ENCODE measurements around the gene GANC. TPM values are rescaled to one million over a fixed set of nuclear protein-coding genes. Genes with fewer than 3 reads are reported as not detected.

The GANC gene
- total RNA-seq, 2 experiments from 2014 or later: 27.9 to 31.7 TPM

DNA sequence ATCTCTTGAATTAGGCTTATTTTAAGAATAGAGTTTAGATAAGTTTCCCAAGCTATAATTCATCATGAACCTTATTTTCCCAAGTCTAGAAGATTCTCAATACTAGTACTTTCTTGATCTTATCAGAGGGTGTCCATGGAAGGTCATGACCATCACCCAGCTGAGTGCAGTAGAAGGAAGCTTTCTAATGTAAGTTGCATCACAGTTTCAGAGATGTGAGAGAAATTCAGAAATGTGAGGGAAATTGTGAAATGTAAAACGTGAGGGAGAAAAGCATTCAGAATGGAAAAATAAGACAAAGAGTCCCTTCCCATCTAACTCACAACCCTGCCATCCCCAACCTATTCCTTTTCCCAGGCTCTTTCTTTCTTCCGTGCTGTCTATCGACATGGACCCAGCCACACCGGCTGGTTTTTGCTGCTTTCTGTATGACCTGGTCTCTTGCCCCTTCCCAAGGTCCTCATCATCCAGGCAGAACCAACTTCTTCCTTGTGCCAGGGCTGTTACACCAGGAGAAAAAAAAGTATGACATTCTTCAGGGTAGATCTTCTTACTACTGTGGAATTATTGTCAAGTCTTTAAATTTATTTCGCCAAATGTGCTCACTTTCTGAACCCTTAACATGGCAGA, 93.0 kb downstream of the GANC start:
- no TSS peak for BruUV-seq (replicated peaks)
- H3K27ac ChIP-seq (ENCODE audit: low read depth, low read length, poor library complexity, severe bottlenecking): no peak overlapping the region
- H3K36me3 ChIP-seq (ENCODE audit: insufficient read depth, low read length): no peaks in the 10 kb centered on the region; the same call in 1 of the 2 replicates
- intact Hi-C loops (cut with micrococcal nuclease; ENCODE audit: unreplicated experiment): no loop called here
- H3K4me3 ChIP-seq (ENCODE audit: low read depth, low read length, poor library complexity, severe bottlenecking): no peak overlapping the region
- 0 out of 2 replicates have a peak, but pooled peaks cover 4% of the 10 kb centered on the region for H3K9me3 ChIP-seq (ENCODE audit: low read length)
- TF ChIP-seq, protein P1, sequence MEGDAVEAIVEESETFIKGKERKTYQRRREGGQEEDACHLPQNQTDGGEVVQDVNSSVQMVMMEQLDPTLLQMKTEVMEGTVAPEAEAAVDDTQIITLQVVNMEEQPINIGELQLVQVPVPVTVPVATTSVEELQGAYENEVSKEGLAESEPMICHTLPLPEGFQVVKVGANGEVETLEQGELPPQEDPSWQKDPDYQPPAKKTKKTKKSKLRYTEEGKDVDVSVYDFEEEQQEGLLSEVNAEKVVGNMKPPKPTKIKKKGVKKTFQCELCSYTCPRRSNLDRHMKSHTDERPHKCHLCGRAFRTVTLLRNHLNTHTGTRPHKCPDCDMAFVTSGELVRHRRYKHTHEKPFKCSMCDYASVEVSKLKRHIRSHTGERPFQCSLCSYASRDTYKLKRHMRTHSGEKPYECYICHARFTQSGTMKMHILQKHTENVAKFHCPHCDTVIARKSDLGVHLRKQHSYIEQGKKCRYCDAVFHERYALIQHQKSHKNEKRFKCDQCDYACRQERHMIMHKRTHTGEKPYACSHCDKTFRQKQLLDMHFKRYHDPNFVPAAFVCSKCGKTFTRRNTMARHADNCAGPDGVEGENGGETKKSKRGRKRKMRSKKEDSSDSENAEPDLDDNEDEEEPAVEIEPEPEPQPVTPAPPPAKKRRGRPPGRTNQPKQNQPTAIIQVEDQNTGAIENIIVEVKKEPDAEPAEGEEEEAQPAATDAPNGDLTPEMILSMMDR (conservative IDR thresholded peaks at IDR 0.05; ENCODE audit: low read length): no peak
- TF ChIP-seq EZH2phosphoT487 (IDR thresholded peaks at IDR 0.05; ENCODE audit: borderline replicate concordance, low read depth, low read length): no peak
- ChIA-PET POLR2A (interaction anchor here (1.5 kb wide), 1 partner anchor 11 kb away, joined by 4 read pairs; no protein-coding TSS in a partner anchor), CTCF (ENCODE audit: unreplicated experiment) (no interaction called here)
- no peak overlapping the region for H3K4me2 ChIP-seq (ENCODE audit: low read length)
- DNase-seq (ENCODE audit: low spot score): no peak
- H3K9me2 ChIP-seq (ENCODE audit: insufficient read depth, low read length): no peaks in the 10 kb centered on the region
- no peaks in the 10 kb centered on the region for H4K20me1 ChIP-seq (ENCODE audit: insufficient read depth, low read length)
- no peak overlapping the region for H2AFZ ChIP-seq (ENCODE audit: low read length)
- H3K4me1 ChIP-seq (ENCODE audit: insufficient read depth, low read length, poor library complexity, severe bottlenecking): peaks cover 27% of the 10 kb centered on the region
- H3K79me2 ChIP-seq (ENCODE audit: insufficient read depth, low read depth, low read length): no peaks in the 10 kb centered on the region

DNA sequence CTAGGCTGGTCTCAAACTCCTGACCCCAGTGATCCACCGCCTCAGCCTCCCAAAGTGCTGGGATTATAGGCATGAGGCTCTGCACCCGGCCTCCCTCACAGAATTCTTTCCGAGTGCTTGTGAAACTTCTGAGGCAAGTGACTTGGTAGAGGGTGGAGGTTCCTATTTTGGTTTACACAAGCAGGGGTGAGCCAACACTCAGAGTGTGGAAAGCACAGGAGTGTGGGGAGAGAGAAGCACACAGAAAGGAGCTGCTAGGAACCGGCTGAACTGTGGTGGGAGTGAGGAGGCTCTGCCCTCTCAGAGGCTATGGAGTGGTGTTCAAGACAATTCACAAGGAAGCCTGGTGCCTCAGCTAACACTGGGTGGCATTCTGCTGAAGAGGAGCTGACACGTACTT, 94.0 kb downstream of the GANC start:
- Histone ChIP-seq H3K4me3 (ENCODE audit: low read depth, low read length, poor library complexity, severe bottlenecking) (no peak overlapping the region), H3K9me3 (ENCODE audit: low read length) (0 out of 2 replicates have a peak, but pooled peaks cover 4% of the 10 kb centered on the region), H4K20me1 (ENCODE audit: insufficient read depth, low read length) (no peaks in the 10 kb centered on the region), H3K4me2 (ENCODE audit: low read length) (no peak overlapping the region), H3K79me2 (ENCODE audit: insufficient read depth, low read depth, low read length) (no peaks in the 10 kb centered on the region), H3K36me3 (ENCODE audit: insufficient read depth, low read length) (no peaks in the 10 kb centered on the region; the same call in 1 of the 2 replicates), H3K4me1 (ENCODE audit: insufficient read depth, low read length, poor library complexity, severe bottlenecking) (peaks cover 19% of the 10 kb centered on the region), H2AFZ (ENCODE audit: low read length) (no peak overlapping the region), H3K27ac (ENCODE audit: low read depth, low read length, poor library complexity, severe bottlenecking) (no peak overlapping the region), H3K9me2 (ENCODE audit: insufficient read depth, low read length) (no peaks in the 10 kb centered on the region)
- BruUV-seq (replicated peaks): no TSS peak
- ChIA-PET CTCF (ENCODE audit: unreplicated experiment) (no interaction called here), POLR2A (interaction anchor here (0.7 to 1.1 kb wide), 2 partner anchors 9 to 59 kb away, joined by 3 read pairs; no protein-coding TSS in a partner anchor)
- TF ChIP-seq EZH2phosphoT487 (IDR thresholded peaks at IDR 0.05; ENCODE audit: borderline replicate concordance, low read depth, low read length): no peak
- TF ChIP-seq, protein P1 (conservative IDR thresholded peaks at IDR 0.05; ENCODE audit: low read length): no peak
- intact Hi-C loops (cut with micrococcal nuclease; ENCODE audit: unreplicated experiment): no loop called here
- no peak for DNase-seq (ENCODE audit: low spot score)

DNA sequence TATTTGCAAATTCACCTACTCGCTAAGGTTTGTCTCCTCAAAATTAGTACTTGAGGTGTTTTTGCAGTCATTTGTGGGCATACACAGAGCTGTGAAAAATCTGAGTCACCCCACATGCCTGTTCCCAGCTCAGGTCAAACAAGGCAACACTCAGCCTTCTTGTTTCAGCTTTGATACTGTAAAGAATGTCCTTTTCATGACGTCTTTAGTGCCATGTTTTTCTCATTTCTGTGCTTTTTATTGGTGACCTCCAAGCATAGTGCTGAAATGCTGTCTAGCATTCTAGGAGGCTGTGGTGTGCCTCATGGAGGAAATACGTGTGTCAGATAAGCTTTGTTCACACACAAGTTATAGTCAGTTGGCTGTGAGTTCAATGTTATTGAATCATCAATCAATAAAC, 95.1 kb downstream of the GANC start:
- H3K79me2 ChIP-seq (ENCODE audit: insufficient read depth, low read depth, low read length): no peaks in the 10 kb centered on the region
- peaks cover 16% of the 10 kb centered on the region for H3K4me1 ChIP-seq (ENCODE audit: insufficient read depth, low read length, poor library complexity, severe bottlenecking)
- intact Hi-C loops (cut with micrococcal nuclease; ENCODE audit: unreplicated experiment): no loop called here
- no peaks in the 10 kb centered on the region for H4K20me1 ChIP-seq (ENCODE audit: insufficient read depth, low read length)
- TF ChIP-seq EZH2phosphoT487 (IDR thresholded peaks at IDR 0.05; ENCODE audit: borderline replicate concordance, low read depth, low read length): no peak
- TF ChIP-seq, protein P1 (conservative IDR thresholded peaks at IDR 0.05; ENCODE audit: low read length): no peak
- no peak overlapping the region for H3K27ac ChIP-seq (ENCODE audit: low read depth, low read length, poor library complexity, severe bottlenecking)
- H3K4me2 ChIP-seq (ENCODE audit: low read length): no peak overlapping the region
- BruUV-seq (replicated peaks): no TSS peak
- H3K9me2 ChIP-seq (ENCODE audit: insufficient read depth, low read length): no peaks in the 10 kb centered on the region
- H3K9me3 ChIP-seq (ENCODE audit: low read length): 0 out of 2 replicates have a peak, but pooled peaks cover 4% of the 10 kb centered on the region
- ChIA-PET CTCF (ENCODE audit: unreplicated experiment) (no interaction called here), POLR2A (interaction anchor here (0.6 to 1.1 kb wide), 2 partner anchors 8 to 632 kb away, joined by 3 read pairs; no protein-coding TSS in a partner anchor)
- DNase-seq (ENCODE audit: low spot score): no peak
- H3K4me3 ChIP-seq (ENCODE audit: low read depth, low read length, poor library complexity, severe bottlenecking): no peak overlapping the region
- no peaks in the 10 kb centered on the region; the same call in 1 of the 2 replicates for H3K36me3 ChIP-seq (ENCODE audit: insufficient read depth, low read length)
- no peak overlapping the region for H2AFZ ChIP-seq (ENCODE audit: low read length)
